Endodermal cell (in vitro differentiated cells): ENCODE results near the gene BAIAP2. TPM values are rescaled to one million over a fixed set of nuclear protein-coding genes. Genes with fewer than 3 reads are reported as not detected.
A peak's percentile ranks its signal among the peaks of the same experiment; 100 is the strongest.

Experiments used
- DNase-seq: peaks from one replicate; pipeline ENCODE4 v3.0.0-alpha.2; 2017
- H3K27ac ChIP-seq: 2 replicates; pipeline ENCODE4 v1.5.1; 2013; ENCODE audit warnings: mild to moderate bottlenecking, low read depth, low read length, moderate library complexity
- H3K27me3 ChIP-seq: 2 replicates; pipeline ENCODE4 v1.6.1; 2013; ENCODE audit warnings: mild to moderate bottlenecking, low read length, moderate library complexity; ENCODE audit not compliant: insufficient read depth, control insufficient read depth, poor library complexity, severe bottlenecking
- H3K36me3 ChIP-seq: 2 replicates; pipeline ENCODE4 v1.7.0; 2013; ENCODE audit warnings: mild to moderate bottlenecking, low read length, moderate library complexity; ENCODE audit not compliant: control insufficient read depth, insufficient read depth
- H3K4me1 ChIP-seq: one replicate; pipeline ENCODE4 v1.7.0; 2013; ENCODE audit warnings: low read length; ENCODE audit not compliant: control insufficient read depth, insufficient read depth
- H3K4me3 ChIP-seq: 2 replicates; pipeline ENCODE4 v1.5.1; 2013; ENCODE audit warnings: mild to moderate bottlenecking, low read length, moderate library complexity
- H3K9ac ChIP-seq: 2 replicates; pipeline ENCODE4 v1.6.1; 2013; ENCODE audit warnings: mild to moderate bottlenecking, low read length, moderate library complexity; ENCODE audit not compliant: poor library complexity, severe bottlenecking; ENCODE audit errors: extremely low read depth
- H3K9me3 ChIP-seq: 2 replicates; pipeline ENCODE4 v1.6.1; 2013; ENCODE audit warnings: mild to moderate bottlenecking, low read length, moderate library complexity; ENCODE audit not compliant: control insufficient read depth
- H3K27ac Mint-ChIP-seq: 2 replicates; pipeline ENCODE4 v1.8.0; 2020; ENCODE audit warnings: mixed read lengths
- H3K27me3 Mint-ChIP-seq: 2 replicates; pipeline ENCODE4 v1.8.0; 2021; ENCODE audit warnings: mild to moderate bottlenecking, mixed read lengths; ENCODE audit not compliant: insufficient read depth
- H3K36me3 Mint-ChIP-seq: 2 replicates; pipeline ENCODE4 v1.8.0; 2020; ENCODE audit warnings: low read depth, mixed read lengths
- H3K4me1 Mint-ChIP-seq: 2 replicates; pipeline ENCODE4 v1.8.0; 2020; ENCODE audit warnings: mixed read lengths
- H3K4me3 Mint-ChIP-seq: 2 replicates; pipeline ENCODE4 v1.8.0; 2020; ENCODE audit warnings: mild to moderate bottlenecking, moderate library complexity, mixed read lengths
- H3K9me3 Mint-ChIP-seq: 2 replicates; pipeline ENCODE4 v1.8.0; 2020; ENCODE audit warnings: mild to moderate bottlenecking, mixed read lengths
- CTCF ChIP-seq: fragments of 200-600 bp; sonication (generic); conservative IDR thresholded peaks from 2 replicates; pipeline ENCODE4 v1.5.0; 2021; ENCODE audit warnings: antibody characterized with exemption, mild to moderate bottlenecking
- WGBS, 2 experiments: methylation state at CpG; one replicate each; pipeline versions ENCODE4 v1.1.5 to v1.1.7; 2013; ENCODE audit warnings: missing lambda C conversion rate in 2 of 2, mixed read lengths in 1 of 2; ENCODE audit not compliant: insufficient coverage in 1 of 2, insufficient read length in 1 of 2; 5-methylcytosine and 5-hydroxymethylcytosine counted together
- long read RNA-seq, 4 experiments: library from polyadenylated mRNA in 2 of 4; library from RNA in 1 of 4; library from capped mRNA in 1 of 4; stranded (forward) in 3 of 4; unstranded in 1 of 4; transcript quantifications; one replicate each; pipeline ENCODE4 v2.0.0, GENCODE V29; 2020 to 2021; ENCODE audit warnings: inconsistent platforms in 1 of 4
- polyA plus RNA-seq, 2 experiments: library from polyadenylated mRNA; stranded (reverse); fragments of 50-300 nt; gene quantifications; one replicate each; pipeline ENCODE4 v1.2.3, GENCODE V29; 2013
- total RNA-seq, 2 donors: library from RNA; stranded (reverse); fragmentation: NEBNext Ultra II Directional in 1 of 2; extraction: Animal tissue kit (Norgen Biotek cat#: 25700) in 1 of 2; gene quantifications; 2 replicates in 1 of 2; 3 replicates in 1 of 2; pipeline ENCODE4 v1.2.1, GENCODE V29; 2021

Gene BAIAP2
- total RNA-seq, result 10 to 100 TPM; 24.9 to 32.7 TPM
- 41.7 TPM for polyA plus RNA-seq (2013, experiment 1 of 2)
- 39.0 TPM for polyA plus RNA-seq (2013, experiment 2 of 2)
- long read RNA-seq, experiment 1, partial matches to known transcripts, result 2 of 8 reads
- long read RNA-seq, experiment 1, other reads (novel, unspliced or antisense), result 1 of 8 reads
- long read RNA-seq, experiment 2, transcript BAIAP2-204 (14 exons, 2,095 nt), result major isoform, 10 of 25 reads
- long read RNA-seq, experiment 2, transcript BAIAP2-205 (15 exons, 2,129 nt), result minor isoform, 5 of 25 reads
- long read RNA-seq, experiment 2, partial matches to known transcripts, result 4 of 25 reads
- long read RNA-seq, experiment 2, other reads (novel, unspliced or antisense), result 5 of 25 reads
- long read RNA-seq, experiment 3, transcript BAIAP2-201 (14 exons, 1,939 nt), result minor isoform, 9 of 100 reads
- long read RNA-seq, experiment 3, transcript BAIAP2-205 (15 exons, 2,129 nt), result major isoform, 37 of 100 reads
- long read RNA-seq, experiment 3, transcript BAIAP2-204 (14 exons, 2,095 nt), result minor isoform, 22 of 100 reads
- long read RNA-seq, experiment 3, partial matches to known transcripts, result 2 of 100 reads
- long read RNA-seq, experiment 3, other reads (novel, unspliced or antisense), result 26 of 100 reads
- long read RNA-seq, experiment 4, partial matches to known transcripts, result 2 of 16 reads
- long read RNA-seq, experiment 4, other reads (novel, unspliced or antisense), result 2 of 16 reads

- peak within 1 kb of the TSS; percentile 44 for H3K9ac ChIP-seq
- H3K4me3 Mint-ChIP-seq, result peak within 1 kb of the TSS; percentile 86
- no peak within 1 kb of the TSS for H3K27ac ChIP-seq
- no peaks in the 10 kb centered on the region for H3K4me1 ChIP-seq
- H3K27ac Mint-ChIP-seq, result peak within 1 kb of the TSS; percentile 87
- peak; percentile 100 for DNase-seq
- peak within 1 kb of the TSS; percentile 87 for H3K4me3 ChIP-seq
- no peaks in the 10 kb centered on the region for H3K27me3 ChIP-seq
- no peaks in the 10 kb centered on the region for H3K9me3 Mint-ChIP-seq
- H3K27me3 Mint-ChIP-seq, result peaks cover 11% of the 10 kb centered on the region
- H3K9me3 ChIP-seq, result no peaks in the 10 kb centered on the region
- H3K4me1 Mint-ChIP-seq, result peaks cover 21% of the 10 kb centered on the region
- 0% methylated on average over 13 to 81 of the region's 92 CpGs for WGBS, 2 experiments
- TF ChIP-seq CTCF, result peak; percentile 24
- no peaks in the 10 kb centered on the region for H3K36me3 ChIP-seq
- H3K36me3 Mint-ChIP-seq, result peaks cover 11% of the 10 kb centered on the region
Observed at GRCh38 chr17:81034779-81035520, at the start of gene BAIAP2. TSS of gene BAIAP2 (plus strand) at chr17:81035151. CDS start at chr17:81035255, 104 bp downstream.

- H3K9me3 ChIP-seq, result no peaks in the 10 kb centered on the region
- no peak overlapping the region for H3K27ac Mint-ChIP-seq
- no peak overlapping the region for H3K9ac ChIP-seq
Observed at GRCh38 chr17:80986046-80986445, 48.9 kb upstream of the BAIAP2 start.

More at GRCh38 chr17:80986046-80986445, 48.9 kb upstream of the BAIAP2 start:
- H3K27me3 Mint-ChIP-seq, result peaks cover 19% of the 10 kb centered on the region
- no peaks in the 10 kb centered on the region for H3K9me3 Mint-ChIP-seq
- H3K36me3 ChIP-seq, result no peaks in the 10 kb centered on the region
- no peak for TF ChIP-seq CTCF
- H3K4me1 ChIP-seq, result peaks cover 5% of the 10 kb centered on the region
- no peaks in the 10 kb centered on the region for H3K4me1 Mint-ChIP-seq
- DNase-seq, result no peak
- H3K4me3 ChIP-seq, result no peak overlapping the region
- WGBS, 2 experiments, result 93 to 95% methylated on average over 6 to 7 of the region's 7 CpGs
- H3K27ac ChIP-seq, result no peak overlapping the region
- H3K27me3 ChIP-seq, result peaks cover 8% of the 10 kb centered on the region
- H3K4me3 Mint-ChIP-seq, result no peak overlapping the region
- no peaks in the 10 kb centered on the region for H3K36me3 Mint-ChIP-seq
